GM23338 (cell line): ENCODE results near the gene TFPI. TPM values are rescaled to one million over a fixed set of nuclear protein-coding genes. Genes with fewer than 3 reads are reported as not detected.

ENCODE experiments used
- ATAC-seq: fragments of 200-7000 bp; cut with Tn5 transposase; 3 replicates; pipeline ENCODE4 v1.9.1; 2020
- DNase-seq: peaks from one replicate; pipeline ENCODE4 v3.0.0-alpha.2; 2015; ENCODE audit warnings: low spot score
- H2AFZ ChIP-seq: fragments of 200-600 bp; sonication (generic); 2 replicates; pipeline ENCODE4 v1.8.0; 2016; ENCODE audit warnings: antibody characterized with exemption, mild to moderate bottlenecking, moderate library complexity
- H3F3A ChIP-seq: fragments of 200-600 bp; sonication (generic); replicated peaks from 2 replicates; pipeline ENCODE4 v1.8.0; 2017; ENCODE audit warnings: antibody characterized with exemption, mixed run types, low read depth
- H3K27ac ChIP-seq: fragments of 200-600 bp; sonication (generic); 2 replicates; pipeline ENCODE4 v1.6.1; 2016; ENCODE audit warnings: low read depth
- H3K27me3 ChIP-seq: fragments of 200-600 bp; sonication (generic); 2 replicates; pipeline ENCODE4 v1.8.0; 2016; ENCODE audit warnings: mild to moderate bottlenecking, mixed run types, moderate library complexity; ENCODE audit not compliant: insufficient read depth
- H3K36me3 ChIP-seq: fragments of 200-600 bp; sonication (generic); 2 replicates; pipeline ENCODE4 v1.8.0; 2016; ENCODE audit warnings: mild to moderate bottlenecking; ENCODE audit not compliant: insufficient read depth
- H3K4me1 ChIP-seq: fragments of 200-600 bp; sonication (generic); 2 replicates; pipeline ENCODE4 v1.8.0; 2016; ENCODE audit warnings: mild to moderate bottlenecking, moderate library complexity; ENCODE audit not compliant: insufficient read depth
- H3K4me2 ChIP-seq: fragments of 200-600 bp; sonication (generic); 2 replicates; pipeline ENCODE4 v1.7.1; 2017; ENCODE audit warnings: mixed run types
- H3K4me3 ChIP-seq: fragments of 200-600 bp; sonication (generic); 2 replicates; pipeline ENCODE4 v1.6.1; 2016; ENCODE audit warnings: mixed run types
- H3K79me2 ChIP-seq: fragments of 200-600 bp; sonication (generic); replicated peaks from 2 replicates; pipeline ENCODE4 v1.8.0; 2017; ENCODE audit warnings: mild to moderate bottlenecking; ENCODE audit not compliant: insufficient read depth
- H3K9me2 ChIP-seq: fragments of 200-600 bp; sonication (generic); 2 replicates; pipeline ENCODE4 v1.8.0; 2017; ENCODE audit not compliant: insufficient read depth
- H4K20me1 ChIP-seq: fragments of 200-600 bp; sonication (generic); replicated peaks from 2 replicates; pipeline ENCODE4 v1.8.0; 2017; ENCODE audit warnings: mild to moderate bottlenecking; ENCODE audit not compliant: insufficient read depth
- H3K27ac Mint-ChIP-seq: 2 replicates; pipeline ENCODE4 v1.8.0; 2020; ENCODE audit warnings: inconsistent platforms, mild to moderate bottlenecking, moderate library complexity, mixed read lengths
- H3K27me3 Mint-ChIP-seq: 3 replicates; pipeline ENCODE4 v1.8.0; 2022; ENCODE audit warnings: low read depth, mild to moderate bottlenecking, moderate library complexity, mixed read lengths, inconsistent platforms; ENCODE audit not compliant: insufficient read depth, poor library complexity
- H3K36me3 Mint-ChIP-seq: 3 replicates; pipeline ENCODE4 v1.8.0; 2021; ENCODE audit warnings: low read depth, mild to moderate bottlenecking, inconsistent platforms, moderate library complexity, mixed read lengths
- H3K4me1 Mint-ChIP-seq: 3 replicates; pipeline ENCODE4 v1.8.0; 2020; ENCODE audit warnings: mild to moderate bottlenecking, inconsistent platforms, mixed read lengths
- H3K4me3 Mint-ChIP-seq: 3 replicates; pipeline ENCODE4 v1.8.0; 2021; ENCODE audit warnings: moderate library complexity, mild to moderate bottlenecking, inconsistent platforms, mixed read lengths
- H3K9me3 Mint-ChIP-seq: 3 replicates; pipeline ENCODE4 v1.8.0; 2020; ENCODE audit warnings: moderate library complexity, mild to moderate bottlenecking, inconsistent platforms, mixed read lengths
- CREB1 ChIP-seq: fragments of 250-450 bp; sonication (Bioruptor Pico); IDR thresholded peaks from 2 replicates; pipeline ENCODE4 v1.5.0; 2020; ENCODE audit warnings: low read depth, mild to moderate bottlenecking, moderate library complexity
- CTCF ChIP-seq, 2 experiments: fragments of 200-600 bp in 1 of 2; sonication (generic) in 1 of 2; conservative IDR thresholded peaks; 2 replicates each; pipeline versions ENCODE4 v1.5.1 to v1.6.1; 2016 to 2017; ENCODE audit warnings: antibody characterized with exemption in 2 of 2, low read depth in 2 of 2, mild to moderate bottlenecking in 2 of 2, moderate library complexity in 1 of 2
- ETS1 ChIP-seq: IDR thresholded peaks from 2 replicates; pipeline ENCODE4 v1.6.1; 2016; ENCODE audit warnings: antibody characterized with exemption
- EZH2 ChIP-seq: fragments of 200-600 bp; sonication (generic); IDR thresholded peaks from one replicate; pipeline ENCODE4 v1.8.0; 2017; ENCODE audit warnings: antibody characterized with exemption, mild to moderate bottlenecking, low read depth; ENCODE audit not compliant: unreplicated experiment
- EZH2phosphoT487 ChIP-seq: fragments of 200-600 bp; sonication (generic); IDR thresholded peaks from one replicate; pipeline ENCODE4 v1.8.1; 2018; ENCODE audit warnings: antibody characterized with exemption; ENCODE audit not compliant: unreplicated experiment
- JUNB ChIP-seq: IDR thresholded peaks from one replicate; pipeline ENCODE4 v1.6.1; 2016; ENCODE audit warnings: antibody characterized with exemption; ENCODE audit not compliant: unreplicated experiment
- NANOG ChIP-seq: IDR thresholded peaks from 2 replicates; pipeline ENCODE4 v1.6.1; 2016; ENCODE audit warnings: antibody characterized with exemption, borderline replicate concordance
- POLR2AphosphoS5 ChIP-seq: IDR thresholded peaks from 2 replicates; pipeline ENCODE4 v1.6.1; 2016; ENCODE audit warnings: antibody characterized with exemption, low read depth
- STAT1 ChIP-seq: IDR thresholded peaks from one replicate; pipeline ENCODE4 v1.6.1; 2016; ENCODE audit warnings: antibody characterized with exemption; ENCODE audit not compliant: unreplicated experiment
- ZNF114 ChIP-seq: fragments of 250-450 bp; sonication (Bioruptor Pico); IDR thresholded peaks from 2 replicates; pipeline ENCODE4 v1.5.0; 2020; ENCODE audit warnings: mild to moderate bottlenecking, moderate library complexity
- ZNF331 ChIP-seq: fragments of 250-450 bp; sonication (Bioruptor Pico); IDR thresholded peaks from 2 replicates; pipeline ENCODE4 v1.5.0; 2020; ENCODE audit warnings: low read depth, mild to moderate bottlenecking, moderate library complexity
- ZNF462 ChIP-seq: fragments of 250-450 bp; sonication (Bioruptor Pico); IDR thresholded peaks from 2 replicates; pipeline ENCODE4 v1.5.0; 2020; ENCODE audit warnings: mild to moderate bottlenecking, moderate library complexity
- polyA plus RNA-seq: library from polyadenylated mRNA; unstranded; fragments of >200 nt; fragmentation: Nextera tagmentation; extraction: Ambion mirVana; gene quantifications from 2 replicates; pipeline ENCODE4 v1.2.1, GENCODE V29; 2016
- total RNA-seq: library from RNA; depleted of rRNA; stranded (reverse); fragments of >200 nt; shearing (Covaris generic); gene quantifications from 2 replicates; pipeline ENCODE4 v1.2.3, GENCODE V29; 2014
- TF ChIP-seq, protein P1 (sequence below): IDR thresholded peaks from one replicate; pipeline ENCODE4 v1.6.1; 2018; ENCODE audit warnings: antibody characterized with exemption; ENCODE audit not compliant: unreplicated experiment

Gene TFPI
- total and polyA plus RNA-seq, 2 experiments from 2014 or later: 1.8 to 1.9 TPM

DNA sequence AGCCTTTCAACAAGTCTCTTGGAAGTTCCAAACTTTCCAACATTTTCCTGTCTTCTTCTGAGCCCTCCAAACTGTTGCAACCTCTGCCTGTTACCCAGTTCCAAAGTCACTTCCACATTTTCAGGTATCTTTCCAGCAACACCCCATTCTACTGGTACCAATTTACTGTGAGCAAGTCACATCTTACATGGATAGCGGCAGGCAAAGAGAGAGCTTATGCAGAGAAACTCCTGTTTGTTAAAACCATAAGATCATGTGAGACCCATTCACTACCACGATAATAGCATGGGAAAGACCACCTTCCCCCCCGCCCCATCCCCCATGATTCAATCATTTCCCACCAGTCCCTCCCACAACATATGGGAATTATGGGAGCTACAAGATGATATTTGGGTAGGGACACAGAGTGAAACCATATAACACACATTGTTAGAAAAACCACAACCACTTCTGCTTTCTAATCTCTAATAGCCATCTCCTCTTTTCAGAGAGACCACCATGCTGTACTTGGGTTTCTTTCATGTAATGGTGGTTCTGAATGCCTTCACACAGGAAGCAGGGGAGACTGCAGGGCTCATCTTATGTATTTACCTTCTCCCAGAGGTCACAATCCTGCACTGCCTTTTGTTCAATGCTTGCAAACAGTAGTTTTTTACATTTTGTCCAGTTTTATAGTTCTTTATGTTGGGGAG is 60.2 kb downstream of the TFPI start:
- Histone ChIP-seq H2AFZ (no peak overlapping the region), H3K4me1 (no peaks in the 10 kb centered on the region), H3K4me2 (no peak overlapping the region), H3K27ac (no peak overlapping the region), H4K20me1 (no peaks in the 10 kb centered on the region), H3K4me3 (no peak overlapping the region), H3K9me2 (no peaks in the 10 kb centered on the region), H3F3A (no peaks in the 10 kb centered on the region), H3K36me3 (no peaks in the 10 kb centered on the region), H3K79me2 (no peaks in the 10 kb centered on the region), H3K27me3 (no peaks in the 10 kb centered on the region)
- H3K9me3 Mint-ChIP-seq: peaks cover 34% of the 10 kb centered on the region
- no peak overlapping the region for H3K4me3 Mint-ChIP-seq
- no peak for ATAC-seq
- H3K36me3 Mint-ChIP-seq: peaks cover 28% of the 10 kb centered on the region
- no peak overlapping the region for H3K27ac Mint-ChIP-seq
- TF ChIP-seq POLR2AphosphoS5 (no peak), ZNF462 (CRISPR knock-in tag) (no peak), CTCF (conservative IDR thresholded peaks at IDR 0.05; ENCODE audit: low read depth in 2 of 2) (no peak), ZNF114 (CRISPR knock-in tag) (no peak), ZNF331 (no peak), JUNB (no peak), CREB1 (CRISPR knock-in tag) (no peak), NANOG (no peak), STAT1 (no peak), EZH2phosphoT487 (no peak), EZH2 (no peak), ETS1 (no peak)
- TF ChIP-seq, protein P1, sequence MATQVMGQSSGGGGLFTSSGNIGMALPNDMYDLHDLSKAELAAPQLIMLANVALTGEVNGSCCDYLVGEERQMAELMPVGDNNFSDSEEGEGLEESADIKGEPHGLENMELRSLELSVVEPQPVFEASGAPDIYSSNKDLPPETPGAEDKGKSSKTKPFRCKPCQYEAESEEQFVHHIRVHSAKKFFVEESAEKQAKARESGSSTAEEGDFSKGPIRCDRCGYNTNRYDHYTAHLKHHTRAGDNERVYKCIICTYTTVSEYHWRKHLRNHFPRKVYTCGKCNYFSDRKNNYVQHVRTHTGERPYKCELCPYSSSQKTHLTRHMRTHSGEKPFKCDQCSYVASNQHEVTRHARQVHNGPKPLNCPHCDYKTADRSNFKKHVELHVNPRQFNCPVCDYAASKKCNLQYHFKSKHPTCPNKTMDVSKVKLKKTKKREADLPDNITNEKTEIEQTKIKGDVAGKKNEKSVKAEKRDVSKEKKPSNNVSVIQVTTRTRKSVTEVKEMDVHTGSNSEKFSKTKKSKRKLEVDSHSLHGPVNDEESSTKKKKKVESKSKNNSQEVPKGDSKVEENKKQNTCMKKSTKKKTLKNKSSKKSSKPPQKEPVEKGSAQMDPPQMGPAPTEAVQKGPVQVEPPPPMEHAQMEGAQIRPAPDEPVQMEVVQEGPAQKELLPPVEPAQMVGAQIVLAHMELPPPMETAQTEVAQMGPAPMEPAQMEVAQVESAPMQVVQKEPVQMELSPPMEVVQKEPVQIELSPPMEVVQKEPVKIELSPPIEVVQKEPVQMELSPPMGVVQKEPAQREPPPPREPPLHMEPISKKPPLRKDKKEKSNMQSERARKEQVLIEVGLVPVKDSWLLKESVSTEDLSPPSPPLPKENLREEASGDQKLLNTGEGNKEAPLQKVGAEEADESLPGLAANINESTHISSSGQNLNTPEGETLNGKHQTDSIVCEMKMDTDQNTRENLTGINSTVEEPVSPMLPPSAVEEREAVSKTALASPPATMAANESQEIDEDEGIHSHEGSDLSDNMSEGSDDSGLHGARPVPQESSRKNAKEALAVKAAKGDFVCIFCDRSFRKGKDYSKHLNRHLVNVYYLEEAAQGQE: no peak
- H3K4me1 Mint-ChIP-seq: no peaks in the 10 kb centered on the region
- no peaks in the 10 kb centered on the region for H3K27me3 Mint-ChIP-seq
- no peak for DNase-seq
